H1 (cell line): Measurements from ENCODE around the gene ZHX3. TPM values are rescaled to one million over a fixed set of nuclear protein-coding genes. Genes with fewer than 3 reads are reported as not detected.

Experiments used
- CHD2 ChIP-seq: IDR thresholded peaks from 2 replicates; pipeline ENCODE4 v1.6.1; 2012; ENCODE audit warnings: low read length, improper control_type of control experiment
- JUN ChIP-seq: IDR thresholded peaks from 2 replicates; pipeline ENCODE4 v1.6.1; 2011; ENCODE audit warnings: low read depth, mild to moderate bottlenecking, improper control_type of control experiment, low read length
- JUND ChIP-seq: IDR thresholded peaks from 2 replicates; pipeline ENCODE4 v1.6.1; 2011; ENCODE audit warnings: mild to moderate bottlenecking, improper control_type of control experiment, low read length
- KDM1A ChIP-seq: fragments of 200-600, 300-600 bp; sonication (generic); IDR thresholded peaks from 2 replicates; pipeline ENCODE4 v1.7.1; 2016; ENCODE audit warnings: mild to moderate bottlenecking, low read length, borderline replicate concordance
- SAP30 ChIP-seq: fragments of 300-600 bp; sonication (generic); IDR thresholded peaks from 2 replicates; pipeline ENCODE4 v1.7.1; 2012; ENCODE audit warnings: low read length, moderate library complexity, mild to moderate bottlenecking, inconsistent platforms; ENCODE audit not compliant: insufficient read depth, insufficient replicate concordance
- TCF12 ChIP-seq: IDR thresholded peaks from 2 replicates; pipeline ENCODE4 v1.6.1; 2011; ENCODE audit warnings: low read depth, mild to moderate bottlenecking, low read length
- polyA plus RNA-seq, 7 experiments: library from polyadenylated mRNA; depleted of rRNA in 3 of 7; stranded (reverse) in 5 of 7; unstranded in 2 of 7; fragments of >200 nt in 5 of 7; fragments of 200-250 nt in 2 of 7; gene quantifications; 1 replicate in 5 of 7; 2 replicates in 1 of 7; 4 replicates in 1 of 7; pipeline versions ENCODE4 v1.2.1 to v1.2.3, GENCODE V29; 2011 to 2013; ENCODE audit warnings: missing spikeins in 2 of 7, mixed read lengths in 2 of 7
- total RNA-seq: library from RNA; stranded (reverse); fragmentation: NEBNext Ultra II Directional; extraction: Animal tissue kit (Norgen Biotek cat#: 25700); gene quantifications from 2 replicates; pipeline ENCODE4 v1.2.1, GENCODE V29; 2021

The ZHX3 gene
- total and polyA plus RNA-seq, 2 of the 8 experiments (the other 6 are each of a cell fraction or from before 2014, with no cell fraction given) = 1.00 to 7.8 TPM

GRCh38 chr20:41308290-41308711 is 9.2 kb downstream of the ZHX3 start (continued):
- TF ChIP-seq JUND (no peak), TCF12 (no peak), SAP30 (no peak), JUN (no peak), CHD2 (no peak), KDM1A (no peak)
